22Rv1 (cell line): Measurements from ENCODE around the gene ATP5F1D.

Experiments
- H3K27ac ChIP-seq: fragments of 450-650 bp; 2 replicates; pipeline ENCODE4 v1.5.1; 2017
- CTCF ChIP-seq: fragments of 450-650 bp; IDR thresholded peaks from 2 replicates; pipeline ENCODE4 v1.5.1; 2017; ENCODE audit warnings: mild to moderate bottlenecking
- ZFX ChIP-seq: fragments of 450-650 bp; IDR thresholded peaks from 2 replicates; pipeline ENCODE4 v1.6.1; 2017; ENCODE audit warnings: antibody characterized with exemption, borderline replicate concordance

ATP5F1D gene

GRCh38 chr19:1251330-1252220 is 10.0 kb downstream of the ATP5F1D start:
- H3K27ac ChIP-seq: peak overlapping the region; percentile 99
- no peak for TF ChIP-seq CTCF
- TF ChIP-seq ZFX: no peak

- no peak for TF ChIP-seq ZFX
- TF ChIP-seq CTCF: no peak
- peak overlapping the region; percentile 99 for H3K27ac ChIP-seq
Measured at GRCh38 chr19:1252221-1252820, 10.8 kb downstream of the ATP5F1D start.

GRCh38 chr19:1252821-1253513 is 11.4 kb downstream of the ATP5F1D start:
- TF ChIP-seq CTCF (no peak), ZFX (no peak)
- H3K27ac ChIP-seq: peak overlapping the region; percentile 99

DNA sequence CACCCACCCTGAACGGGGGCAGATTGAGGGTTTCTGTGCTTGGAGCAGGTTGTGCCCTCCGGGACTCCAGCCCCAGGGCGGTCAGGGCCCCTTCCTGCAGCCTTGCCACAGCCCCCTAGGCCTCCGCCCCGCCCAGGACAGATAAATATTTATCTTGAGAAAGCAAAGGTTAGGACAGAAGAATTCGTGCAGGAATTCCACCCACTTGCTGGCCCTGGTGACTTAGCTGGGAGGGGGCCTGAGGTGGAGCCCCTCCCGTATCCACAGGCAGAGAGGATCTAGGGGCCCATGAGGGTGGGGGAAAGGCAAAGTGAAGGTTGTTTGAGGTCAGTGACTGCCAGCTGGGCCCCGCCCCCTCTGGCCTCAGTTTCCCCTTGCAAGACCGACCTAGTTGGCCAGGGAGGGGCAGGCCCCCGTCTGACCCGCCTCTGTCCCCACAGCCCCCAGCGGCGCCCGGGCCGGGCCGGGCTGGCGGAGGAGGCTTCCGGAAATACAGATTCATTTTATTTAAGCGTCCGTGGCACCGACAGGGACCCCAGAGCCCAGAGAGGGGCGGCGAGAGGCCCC is 12.0 kb downstream of the ATP5F1D start:
- TF ChIP-seq ZFX (no peak), CTCF (no peak)
- H3K27ac ChIP-seq: peak overlapping the region; percentile 99

DNA sequence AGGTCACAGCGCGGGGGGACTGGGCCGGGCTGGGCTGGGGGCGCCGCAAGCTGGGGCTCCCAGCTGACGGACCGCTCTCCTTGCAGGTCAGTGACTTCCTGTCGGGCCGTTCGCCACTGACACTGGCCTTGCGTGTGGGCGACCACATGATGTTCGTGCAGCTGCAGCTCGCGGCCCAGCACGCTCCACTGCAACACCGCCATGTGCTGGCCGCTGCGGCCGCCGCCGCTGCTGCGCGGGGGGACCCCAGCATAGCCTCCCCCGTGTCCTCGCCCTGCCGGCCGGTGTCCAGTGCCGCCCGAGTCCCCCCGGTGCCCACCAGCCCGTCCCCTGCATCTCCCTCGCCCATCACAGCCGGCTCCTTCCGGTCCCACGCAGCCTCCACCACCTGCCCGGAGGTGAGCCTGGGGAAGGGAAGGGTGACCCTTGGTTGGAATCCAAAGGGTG is 12.6 kb downstream of the ATP5F1D start:
- peak overlapping the region; percentile 99 for H3K27ac ChIP-seq
- TF ChIP-seq CTCF (no peak), ZFX (no peak)

GRCh38 chr19:1254530-1255185 is 13.1 kb downstream of the ATP5F1D start:
- TF ChIP-seq ZFX (no peak), CTCF (no peak)
- H3K27ac ChIP-seq: peak overlapping the region; percentile 99
